GM21825 (cell line): ENCODE data around the gene TRIO.
"Not testable (repeated sequence)": the region's sequence is repeated elsewhere in the genome, so short reads cannot be mapped to it uniquely, and the experiment has no call there.

Experiments used
- ATAC-seq: cut with Tn5 transposase; IDR thresholded peaks from one replicate; pipeline ENCODE4 v1.9.1; 2021; ENCODE audit warnings: mild to moderate bottlenecking, moderate library complexity; ENCODE audit not compliant: unreplicated experiment

The TRIO gene

DNA sequence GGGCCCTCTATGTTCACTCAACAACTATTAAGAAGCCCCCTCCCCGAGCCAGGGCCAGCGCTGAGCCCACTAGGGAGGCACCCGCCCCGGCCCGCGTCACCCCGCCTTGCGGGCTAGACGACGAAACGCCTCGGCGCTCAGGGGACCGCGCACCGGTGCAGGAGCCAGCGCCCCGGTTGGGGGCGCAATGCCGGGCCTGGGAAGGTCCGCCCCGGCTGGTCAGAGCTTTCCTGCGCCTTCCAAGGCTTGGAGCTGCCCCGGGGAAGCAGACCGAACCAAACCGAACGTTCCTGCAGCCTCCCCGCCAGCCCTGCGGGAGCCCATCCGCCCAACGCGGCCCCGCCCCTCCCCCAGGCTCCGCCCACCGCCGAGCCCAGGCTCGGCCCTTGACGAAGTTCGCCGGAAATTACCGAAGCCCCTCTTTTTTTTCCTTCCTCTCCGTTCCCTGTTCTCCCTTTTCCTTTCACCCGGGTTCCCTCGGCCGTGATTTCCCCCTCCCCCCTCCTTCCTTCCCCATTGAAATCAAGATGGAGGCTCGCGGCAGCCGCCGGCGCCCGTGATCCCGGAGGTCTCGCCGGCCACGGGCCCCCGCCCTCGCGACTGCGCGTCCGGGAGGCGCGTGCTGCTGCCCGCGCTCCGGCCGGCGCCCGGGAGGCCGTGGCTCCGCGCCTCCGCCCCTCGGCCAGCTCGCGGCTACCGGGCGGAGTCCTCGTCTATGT, at the start of gene TRIO:
TRIO (plus strand) TSS at position 516 of the 719 bp plus-strand sequence. CDS start 384 bp downstream, outside the sequence.
- ATAC-seq: peak; percentile 44

DNA sequence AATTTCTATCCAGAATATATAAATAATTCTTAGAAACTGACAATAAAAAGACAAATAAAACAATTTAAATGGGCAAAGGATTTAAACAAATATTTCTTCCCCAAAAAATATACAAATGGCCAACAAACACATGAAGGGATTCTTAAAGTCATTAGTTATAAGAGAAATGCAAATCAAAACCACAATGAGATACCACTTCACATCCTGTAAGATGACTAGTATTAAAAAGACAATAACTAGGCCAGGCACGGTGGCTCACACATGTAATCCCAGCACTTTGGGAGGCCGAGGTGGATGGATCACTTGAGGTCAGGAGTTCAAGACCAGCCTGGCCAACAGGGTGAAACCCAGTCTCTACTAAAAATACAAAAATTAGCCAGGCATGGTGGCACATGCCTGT, 45.8 kb upstream of the TRIO start:
- not testable (repeated sequence) for ATAC-seq

DNA sequence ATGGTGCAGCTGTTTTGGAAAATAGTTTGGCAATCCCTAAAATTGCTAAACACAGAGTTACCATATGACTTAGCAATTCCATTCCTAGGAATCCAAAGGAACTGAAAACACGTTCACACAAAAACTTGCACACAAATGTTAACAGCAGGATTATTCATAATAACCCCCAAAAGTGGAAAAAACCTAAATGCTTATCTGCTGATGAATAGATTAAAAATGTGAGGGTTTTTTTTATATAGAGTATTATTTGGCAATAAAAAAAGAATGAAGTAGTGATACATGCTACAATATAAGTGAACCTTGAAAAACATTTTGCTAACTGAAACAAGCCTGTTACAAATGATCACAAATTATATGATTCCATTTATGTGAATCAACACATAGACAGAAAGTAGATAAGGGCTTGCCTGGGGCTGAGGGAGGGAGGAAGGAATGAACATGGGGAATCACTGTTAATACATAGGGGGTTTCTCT, 45.1 kb upstream of the TRIO start:
- no peak for ATAC-seq

DNA sequence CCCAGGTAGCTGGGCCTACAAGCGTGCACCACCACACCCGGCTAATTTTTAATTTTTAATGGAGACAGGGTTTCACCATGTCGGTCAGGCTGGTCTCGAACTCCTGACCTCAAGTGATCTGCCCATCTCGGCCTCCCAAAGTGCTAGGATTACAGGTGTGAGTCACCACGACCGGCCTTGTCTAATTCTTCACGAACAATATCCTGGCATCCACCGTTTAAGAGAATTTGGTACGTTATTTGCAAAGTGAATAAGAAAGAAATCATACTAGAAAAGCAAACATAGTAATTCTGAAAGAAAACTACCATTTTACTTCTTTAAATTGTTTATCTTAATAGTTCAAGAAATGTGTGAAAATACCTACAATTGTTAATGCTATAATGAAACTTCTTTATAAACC, 42.9 kb upstream of the TRIO start:
- no peak for ATAC-seq

DNA sequence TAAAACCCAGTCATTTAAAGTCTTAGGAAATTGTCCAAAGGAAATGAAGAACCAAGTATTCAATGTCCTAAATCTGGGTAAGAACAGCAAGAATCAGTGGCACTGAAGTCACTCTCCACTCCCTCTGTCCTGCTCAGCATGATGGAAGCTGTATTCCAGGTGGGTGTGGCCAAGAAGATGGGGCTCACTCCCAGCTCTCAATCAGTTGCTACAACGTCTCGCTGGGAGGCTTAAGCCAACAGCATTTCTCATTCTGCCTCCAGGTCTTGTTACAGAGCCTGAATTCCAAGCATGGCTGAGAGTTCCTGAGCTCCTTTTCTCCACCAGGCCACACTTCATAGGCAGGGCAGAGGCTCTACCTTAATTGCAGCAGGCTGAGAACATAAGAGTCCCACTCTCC, 41.2 kb upstream of the TRIO start:
- ATAC-seq: no peak

DNA sequence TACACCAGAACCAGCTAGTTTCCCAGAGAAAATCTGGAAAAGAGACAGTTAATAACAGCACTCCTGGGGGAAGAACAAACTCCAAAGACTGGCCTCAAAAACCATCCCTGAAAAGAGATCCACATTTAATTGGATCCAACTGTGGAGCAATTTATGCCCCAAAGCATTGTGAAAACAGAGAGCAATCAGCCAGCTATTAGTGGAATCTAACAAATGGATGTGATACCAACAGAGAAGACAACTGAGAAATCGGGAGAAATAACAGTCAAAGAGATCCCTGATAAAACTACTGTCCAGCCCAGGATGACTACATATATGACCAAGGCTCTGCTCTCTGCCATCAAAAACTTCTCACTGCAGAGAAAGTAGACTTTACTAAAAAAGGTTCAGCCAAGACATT, 40.5 kb upstream of the TRIO start:
- ATAC-seq: no peak

DNA sequence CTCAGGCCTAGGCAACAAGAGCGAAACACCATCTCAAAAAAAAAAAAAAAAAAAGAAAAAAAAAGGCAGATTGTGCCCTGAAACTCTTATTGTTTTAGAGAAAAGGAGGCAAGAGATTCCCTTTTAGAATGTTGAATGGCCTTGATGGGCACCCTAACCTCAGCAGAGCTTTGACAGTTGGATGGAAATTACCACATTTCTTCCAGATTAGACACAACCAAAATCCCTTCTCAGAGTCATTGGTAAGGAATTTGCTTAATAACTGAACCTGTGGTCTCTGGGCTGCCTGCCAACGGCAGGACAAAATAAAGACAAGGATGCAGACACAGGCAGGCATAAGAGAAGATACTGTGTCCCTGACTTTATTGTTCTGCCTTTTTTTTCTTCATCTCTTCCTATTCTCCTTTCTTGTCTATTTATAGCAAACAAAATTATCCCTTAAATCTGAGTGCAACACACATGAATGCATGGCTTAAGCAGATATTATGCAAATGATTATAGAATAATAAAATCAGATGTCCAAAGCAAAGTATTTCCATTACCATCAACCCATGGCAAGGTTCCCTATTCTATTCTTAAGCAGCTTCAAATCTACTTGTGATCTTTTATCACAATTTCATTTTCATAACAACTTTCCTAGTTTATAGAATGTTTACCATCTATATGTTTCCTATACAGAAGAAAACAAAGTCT, 37.3 kb upstream of the TRIO start:
- ATAC-seq: no peak

DNA sequence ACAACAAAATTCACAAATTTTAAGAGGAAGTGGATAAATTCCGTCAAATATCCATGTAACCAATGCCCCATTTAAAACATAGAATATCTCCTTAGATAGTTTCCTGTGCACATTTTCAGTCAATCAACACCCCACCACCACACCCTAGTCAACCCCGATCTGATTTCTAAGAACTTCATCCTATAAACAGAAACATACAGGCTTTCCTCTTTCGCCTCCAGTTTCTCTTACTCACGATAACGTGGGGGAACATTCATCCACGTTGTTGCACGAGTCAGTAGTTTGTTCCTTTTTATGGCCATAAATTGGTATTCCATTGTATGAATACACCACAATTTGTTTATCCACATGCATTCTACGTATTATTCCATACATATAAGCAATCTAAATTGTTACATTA, 35.6 kb upstream of the TRIO start:
- ATAC-seq: no peak

DNA sequence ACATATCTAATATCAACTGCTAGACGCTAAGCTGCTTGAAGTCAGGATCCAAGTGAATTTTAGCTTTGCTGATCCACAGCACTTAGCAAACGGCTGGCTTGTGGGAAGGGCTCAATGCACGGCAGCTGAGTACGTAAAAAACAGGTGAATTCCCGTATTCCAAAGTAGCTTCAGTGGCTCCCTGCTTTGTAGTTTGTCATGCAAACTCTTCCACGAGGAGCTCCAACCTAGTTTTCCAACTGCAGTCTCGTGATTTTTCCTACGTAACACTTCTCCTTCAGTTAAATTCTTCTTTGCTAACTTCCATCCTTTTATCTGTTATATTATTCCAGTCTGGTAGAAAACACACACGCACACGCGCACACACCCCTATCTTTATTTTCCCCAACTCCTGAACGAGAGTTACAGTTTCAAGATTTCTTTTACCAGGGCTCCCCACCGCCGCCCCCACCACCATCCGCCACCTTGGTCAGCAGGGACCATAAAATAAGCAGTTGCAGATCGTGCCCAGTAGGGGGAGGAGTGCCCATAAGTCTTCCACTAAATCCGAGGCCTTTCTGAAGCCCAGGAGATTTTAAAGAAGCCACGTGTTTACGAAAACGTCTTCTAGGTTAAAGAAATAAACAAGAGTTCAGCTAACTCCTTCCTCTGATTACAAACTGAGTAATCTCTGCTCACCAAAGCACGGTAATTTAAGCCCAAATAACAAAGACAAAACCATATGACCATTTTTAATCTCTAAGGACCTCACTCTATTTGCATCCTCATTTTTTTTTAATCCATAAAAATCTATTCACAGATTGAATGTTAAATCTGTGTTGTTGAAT, 34.8 kb upstream of the TRIO start:
- peak; percentile 61 for ATAC-seq

DNA sequence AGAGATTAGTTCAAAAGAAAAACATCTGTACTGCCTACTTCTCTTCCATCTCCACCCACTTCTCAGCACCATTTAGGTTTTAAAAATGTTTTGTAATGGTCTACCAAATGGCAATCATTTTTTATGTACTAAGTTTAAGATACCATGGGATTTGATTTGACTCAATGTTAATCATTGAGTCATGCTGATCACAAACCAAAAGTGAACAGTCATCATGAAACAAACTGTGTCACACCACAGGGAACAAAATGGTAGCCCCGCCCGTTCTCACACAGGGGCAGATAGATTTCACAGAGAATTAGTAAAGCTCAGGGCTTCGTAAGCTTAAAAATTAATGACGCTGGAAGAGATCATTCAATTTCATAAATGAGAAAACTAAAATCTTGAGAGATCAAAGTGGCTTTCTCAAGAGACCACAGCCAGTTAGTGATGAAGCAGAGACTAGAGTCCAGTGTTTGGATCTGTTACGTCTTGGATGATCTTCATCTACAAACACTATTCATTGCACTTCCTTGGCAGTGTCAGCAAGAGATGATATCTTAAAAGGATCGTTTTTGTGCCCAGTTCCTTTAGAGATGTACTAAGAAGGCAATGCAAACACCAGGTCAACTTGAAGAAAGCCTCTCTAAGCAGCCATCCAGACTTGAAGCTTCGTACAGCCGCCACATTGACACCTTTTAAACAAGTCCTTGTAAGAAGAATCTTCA, 33.9 kb upstream of the TRIO start:
- ATAC-seq: peak; percentile 82

DNA sequence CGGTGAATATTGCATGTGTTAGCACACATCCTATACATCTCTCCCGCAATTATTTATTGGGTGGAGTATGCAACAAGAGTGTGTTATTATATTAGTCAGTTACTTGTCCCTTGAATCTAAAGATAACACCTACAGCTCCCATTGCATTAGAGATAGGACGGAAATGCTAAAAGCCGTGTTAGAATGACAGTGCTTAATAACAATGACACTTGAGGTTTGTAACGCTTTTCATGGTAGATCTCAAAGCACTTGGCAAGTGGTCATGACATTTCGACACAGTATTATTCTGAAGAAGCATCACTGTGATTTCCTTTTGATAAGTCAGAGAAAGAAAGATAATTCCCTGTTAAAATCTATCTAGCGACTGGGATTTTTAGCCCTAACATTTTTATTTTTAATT, 33.4 kb upstream of the TRIO start:
- no peak for ATAC-seq

DNA sequence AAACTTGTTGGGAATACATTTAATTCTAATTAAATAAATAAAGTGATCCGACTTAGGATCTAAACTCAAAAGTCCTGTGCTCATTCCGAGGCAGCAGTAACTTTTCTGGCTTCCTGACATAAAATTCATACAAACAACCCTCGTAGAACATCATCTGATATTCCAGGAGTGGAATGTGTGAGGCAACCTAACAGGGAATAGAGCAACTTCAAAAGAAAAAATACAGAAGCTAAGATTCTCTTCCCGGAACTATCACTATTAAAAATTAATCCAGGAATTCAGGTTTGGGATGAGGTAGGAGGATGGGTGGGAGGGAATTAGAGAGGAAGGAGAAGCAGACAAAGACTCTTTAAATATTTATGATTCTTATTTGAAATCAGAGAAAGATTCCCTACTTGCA, 32.9 kb upstream of the TRIO start:
- ATAC-seq: no peak

DNA sequence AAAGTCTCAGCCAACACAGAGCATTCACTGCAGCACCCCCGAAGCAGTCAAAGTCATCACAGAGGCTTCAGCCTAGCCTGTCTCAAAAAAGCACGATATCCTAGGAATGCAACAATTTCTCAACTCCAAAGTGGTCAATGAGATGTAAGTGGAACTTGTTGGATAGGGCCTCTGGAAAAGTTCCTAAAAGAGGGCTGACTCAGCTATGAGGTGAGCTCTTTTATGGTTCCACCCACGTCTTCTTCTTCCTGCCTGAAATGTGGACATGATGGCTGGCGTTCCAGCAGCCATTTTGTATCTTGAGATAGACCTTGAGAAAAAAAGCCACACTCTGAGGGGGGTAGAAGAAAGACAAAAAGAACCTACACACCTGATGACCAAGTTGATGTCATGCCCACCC, 32.5 kb upstream of the TRIO start:
- ATAC-seq: no peak

DNA sequence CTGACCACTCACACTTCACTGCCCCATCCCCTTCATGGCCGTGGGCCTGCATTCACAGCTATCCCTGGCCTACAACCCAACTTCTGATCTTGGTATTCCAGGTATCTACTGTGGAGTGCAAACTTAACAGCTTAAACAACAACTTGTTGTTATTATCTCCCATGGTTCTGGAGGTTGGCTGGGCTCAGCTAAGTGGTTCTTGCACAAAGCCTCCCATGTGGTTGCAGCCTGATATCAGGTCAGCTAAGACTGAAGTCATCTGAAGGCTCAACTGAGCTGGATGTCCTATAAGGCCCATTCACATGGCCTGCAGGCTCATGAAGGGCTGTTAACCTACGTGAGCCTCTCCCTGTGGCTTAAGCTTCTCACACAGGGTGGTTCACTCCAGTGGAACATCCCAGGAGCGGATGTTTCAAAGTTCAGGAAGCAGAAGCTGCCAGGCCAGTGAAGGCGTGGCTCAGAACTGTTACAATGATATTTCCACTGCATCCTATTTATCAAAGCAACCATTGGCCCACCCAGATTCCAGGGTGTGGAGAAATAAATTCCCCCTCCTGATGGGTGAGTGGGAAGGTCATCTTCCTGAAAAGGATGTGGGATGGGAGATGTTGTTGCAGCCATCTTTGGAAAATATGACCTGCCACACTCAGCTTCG, 30.0 kb upstream of the TRIO start:
- no peak for ATAC-seq

DNA sequence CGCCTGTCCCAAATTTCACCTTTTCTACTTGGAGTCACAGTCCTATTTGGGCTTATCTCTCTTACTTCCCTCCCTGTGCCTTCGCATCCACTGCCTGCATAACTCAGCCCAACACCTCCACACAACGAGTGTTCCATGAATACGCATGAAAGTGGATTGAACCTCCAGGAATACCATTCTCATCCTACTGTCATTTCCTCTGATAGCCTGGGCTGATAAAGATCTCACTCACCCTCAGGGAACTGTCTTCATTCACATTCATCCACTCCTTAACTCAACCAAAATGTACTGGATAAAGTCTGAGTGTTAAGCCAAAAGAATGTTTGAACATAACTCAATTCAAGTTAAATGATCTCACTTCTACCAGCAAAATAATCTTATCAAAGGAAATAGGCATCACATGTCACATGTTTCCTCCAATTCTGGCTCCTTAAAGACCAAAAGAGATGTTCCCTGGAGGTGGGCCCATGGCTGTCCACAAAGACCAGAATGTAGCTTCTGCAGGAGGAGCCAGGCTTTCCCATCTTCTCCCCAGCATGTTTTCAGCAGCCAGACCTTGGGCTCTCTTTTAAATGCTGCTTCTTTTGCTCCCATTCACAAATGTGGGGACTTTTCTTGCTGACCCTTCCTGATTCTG, 28.4 kb upstream of the TRIO start:
- no peak for ATAC-seq

DNA sequence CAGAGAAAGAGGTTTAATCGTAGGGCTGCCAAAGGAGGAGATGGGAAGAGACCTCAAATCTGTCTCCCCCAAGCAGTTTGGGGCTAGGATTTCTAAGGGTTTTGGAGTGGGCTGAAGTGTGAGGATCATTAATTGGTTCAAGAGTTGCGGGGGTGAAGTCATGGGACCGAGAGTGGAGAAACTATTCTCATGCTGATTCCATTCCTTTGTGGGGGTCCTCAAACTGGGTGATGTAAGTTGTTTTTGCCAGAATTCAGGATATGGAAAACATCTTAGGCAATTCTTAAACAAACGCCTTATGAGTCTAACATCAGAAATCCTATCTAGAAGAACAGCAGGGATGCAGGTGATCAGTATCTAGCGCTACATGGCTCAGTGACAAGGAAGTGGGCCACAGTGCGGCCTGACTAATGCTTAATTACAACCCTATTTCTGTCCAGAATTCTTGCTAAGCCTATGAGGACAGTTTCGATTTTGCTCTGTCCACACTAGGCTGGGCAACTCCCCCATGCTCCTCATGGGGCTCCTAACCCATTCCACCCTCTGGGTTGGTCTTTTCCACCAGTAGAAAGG, 27.7 kb upstream of the TRIO start:
- no peak for ATAC-seq

DNA sequence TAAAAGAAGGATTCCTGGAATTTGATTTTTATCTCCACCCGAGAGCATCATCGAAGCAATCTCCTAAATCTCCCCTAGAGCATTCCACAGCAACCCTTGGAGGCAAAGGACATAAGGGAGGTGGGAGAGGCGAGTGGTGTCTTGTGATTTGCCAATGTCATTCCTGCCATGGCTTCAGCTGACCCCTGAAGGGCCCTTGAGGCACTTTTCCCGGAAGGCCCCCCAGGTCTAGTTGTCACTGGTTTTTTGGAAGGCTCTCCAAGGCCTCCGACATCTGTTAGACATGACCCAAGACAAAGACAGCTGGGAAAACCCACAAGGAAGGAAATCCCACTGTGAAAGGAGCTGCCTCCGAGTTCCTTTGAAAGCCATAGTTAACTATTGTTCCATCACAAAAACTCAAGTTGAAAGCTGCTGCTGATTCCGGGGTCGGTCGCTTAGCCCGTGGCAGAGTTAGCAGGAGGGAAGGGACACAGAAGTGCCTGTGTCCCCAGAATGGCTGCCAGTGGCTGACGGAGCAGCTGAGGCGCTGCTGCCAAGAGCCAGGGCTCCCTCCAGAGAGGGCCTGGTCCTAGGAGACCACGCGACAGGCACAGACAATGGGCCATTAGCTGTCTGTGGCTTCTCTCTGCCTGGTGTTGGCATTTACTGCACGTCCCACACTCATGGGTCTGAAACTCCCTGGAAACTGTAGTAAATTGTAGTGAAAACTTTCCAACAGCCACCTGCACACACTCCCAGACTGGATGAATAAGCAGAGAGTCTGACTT, 24.4 kb upstream of the TRIO start:
- ATAC-seq: no peak

DNA sequence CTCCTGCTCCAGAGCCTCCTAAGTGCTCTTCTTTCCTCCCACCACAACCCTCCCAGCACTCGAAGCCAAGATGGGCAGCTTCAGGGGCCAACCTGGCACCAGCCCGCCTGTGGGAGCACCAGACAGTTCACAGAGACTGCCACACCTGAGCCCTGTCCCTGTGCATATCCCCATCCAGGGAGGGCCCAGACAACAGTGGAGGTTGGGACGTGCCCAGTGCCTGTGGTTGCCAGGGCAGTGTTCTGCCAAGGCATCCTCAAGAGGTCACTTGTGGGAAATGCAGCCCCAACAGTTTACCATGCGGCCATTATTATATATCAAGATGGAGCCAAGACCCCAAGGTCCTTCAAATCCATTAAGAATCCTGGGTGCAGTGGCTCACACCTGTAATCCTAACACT, 23.0 kb upstream of the TRIO start:
- ATAC-seq: no peak

DNA sequence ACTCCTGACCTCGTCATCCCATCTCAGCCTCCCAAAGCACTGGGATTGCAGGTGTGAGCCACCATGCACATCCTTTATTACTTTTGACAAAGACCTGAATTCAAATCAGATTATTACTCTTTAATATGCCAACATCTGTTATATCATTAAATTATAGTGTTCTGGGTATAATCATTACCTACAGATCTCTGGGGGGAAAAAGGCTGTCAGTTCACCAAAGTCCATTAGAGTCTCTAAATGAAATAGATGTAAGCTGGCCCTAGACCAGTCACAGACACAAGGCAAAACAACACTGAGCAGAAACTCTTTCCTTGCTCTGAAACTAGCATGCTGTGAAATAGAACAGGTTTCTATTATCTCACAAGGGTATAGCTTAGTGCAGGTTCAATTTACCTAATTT, 21.6 kb upstream of the TRIO start:
- no peak for ATAC-seq
